Activated T-cell treated with anti-CD3 and anti-CD28 coated beads for 4 hours (primary cell): ENCODE data around the gene CHD6.

Experiments used
- DNase-seq: peaks from one replicate; pipeline ENCODE4 v3.0.0-alpha.2; 2020

The CHD6 gene

DNA sequence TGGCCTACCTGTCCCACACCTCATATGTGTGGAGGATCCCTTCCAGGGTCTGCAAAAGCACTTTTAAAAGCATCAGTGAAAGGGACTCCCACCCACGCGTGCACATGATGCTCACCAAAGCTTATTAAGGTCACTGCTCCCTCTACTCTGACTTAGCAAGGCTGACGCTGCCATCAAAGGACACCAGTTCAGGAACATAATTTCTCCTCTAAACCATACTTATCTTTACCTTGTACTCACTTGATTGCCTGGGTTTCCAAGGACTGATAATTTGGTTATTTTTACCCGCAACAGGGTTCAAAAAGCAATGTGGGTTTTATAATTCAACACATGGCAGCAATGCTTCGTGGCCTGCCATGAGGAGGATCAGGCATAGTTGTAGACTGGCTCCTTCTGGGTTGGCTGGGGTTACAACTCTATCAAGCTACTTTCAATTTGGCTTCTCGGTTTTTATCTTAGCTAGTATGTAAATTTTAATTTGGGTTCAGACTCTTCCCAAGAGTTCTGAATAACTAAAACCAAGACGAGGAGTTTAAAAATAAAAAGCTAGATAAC, 199.4 kb downstream of the CHD6 start:
- no peak for DNase-seq

DNA sequence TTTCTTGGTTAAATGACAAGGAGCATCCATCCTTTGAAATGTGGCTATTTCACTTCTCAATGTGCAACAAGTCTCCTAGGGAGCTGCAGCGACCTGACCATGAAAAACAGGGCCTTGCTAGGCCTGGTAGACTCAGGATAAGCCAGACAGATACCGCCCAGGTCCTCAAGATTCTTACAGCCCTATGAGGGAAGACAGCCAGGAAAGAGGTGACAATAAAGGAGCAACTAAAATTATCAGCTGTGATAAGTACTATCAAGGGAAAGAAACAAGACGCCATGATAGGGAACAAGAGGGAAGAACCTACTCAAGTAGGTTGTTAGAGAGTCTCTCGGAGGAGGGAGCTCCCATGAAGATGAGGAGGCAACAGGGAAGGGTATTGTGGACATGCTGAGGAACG, 200.1 kb downstream of the CHD6 start:
- no peak for DNase-seq

DNA sequence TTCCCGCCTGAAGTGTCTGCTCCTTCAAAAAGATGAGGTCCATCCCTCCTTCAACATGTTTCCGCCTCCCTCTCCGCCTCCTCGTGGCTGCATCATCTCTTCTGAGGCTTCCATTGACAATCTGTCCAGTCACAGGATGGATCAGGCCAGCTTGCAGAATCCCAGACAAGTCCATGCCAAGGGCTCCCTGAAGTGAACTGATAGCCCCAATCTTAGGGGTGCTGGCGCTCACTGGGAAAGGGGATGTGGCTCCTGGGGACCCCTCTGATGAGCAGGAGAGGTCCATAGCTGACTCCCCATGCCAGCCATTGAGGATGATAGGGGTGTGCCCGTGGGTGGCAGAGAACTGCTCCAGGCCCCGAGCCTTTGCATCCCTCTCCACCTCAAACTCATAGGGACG, 203.0 kb downstream of the CHD6 start:
- no peak for DNase-seq

DNA sequence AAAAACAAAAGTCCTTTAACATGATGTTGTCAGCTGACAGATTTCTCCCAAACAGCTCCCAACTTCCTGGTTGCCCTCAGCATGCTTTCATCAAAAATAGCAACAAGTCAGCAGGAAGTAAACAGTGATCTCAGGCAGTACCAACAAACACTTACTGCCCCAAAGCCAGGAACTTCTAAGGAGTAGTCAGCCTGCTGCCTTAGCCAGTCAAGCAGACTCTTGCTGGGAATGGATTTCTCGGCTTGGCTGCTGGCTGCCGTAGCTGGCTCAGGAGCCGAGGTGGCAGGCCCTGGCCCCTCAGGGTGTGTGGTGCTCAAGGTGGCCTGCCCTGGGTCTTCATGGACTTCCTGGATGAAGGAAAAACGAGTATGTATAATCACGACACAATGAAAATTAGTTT, 205.0 kb downstream of the CHD6 start:
- no peak for DNase-seq

DNA sequence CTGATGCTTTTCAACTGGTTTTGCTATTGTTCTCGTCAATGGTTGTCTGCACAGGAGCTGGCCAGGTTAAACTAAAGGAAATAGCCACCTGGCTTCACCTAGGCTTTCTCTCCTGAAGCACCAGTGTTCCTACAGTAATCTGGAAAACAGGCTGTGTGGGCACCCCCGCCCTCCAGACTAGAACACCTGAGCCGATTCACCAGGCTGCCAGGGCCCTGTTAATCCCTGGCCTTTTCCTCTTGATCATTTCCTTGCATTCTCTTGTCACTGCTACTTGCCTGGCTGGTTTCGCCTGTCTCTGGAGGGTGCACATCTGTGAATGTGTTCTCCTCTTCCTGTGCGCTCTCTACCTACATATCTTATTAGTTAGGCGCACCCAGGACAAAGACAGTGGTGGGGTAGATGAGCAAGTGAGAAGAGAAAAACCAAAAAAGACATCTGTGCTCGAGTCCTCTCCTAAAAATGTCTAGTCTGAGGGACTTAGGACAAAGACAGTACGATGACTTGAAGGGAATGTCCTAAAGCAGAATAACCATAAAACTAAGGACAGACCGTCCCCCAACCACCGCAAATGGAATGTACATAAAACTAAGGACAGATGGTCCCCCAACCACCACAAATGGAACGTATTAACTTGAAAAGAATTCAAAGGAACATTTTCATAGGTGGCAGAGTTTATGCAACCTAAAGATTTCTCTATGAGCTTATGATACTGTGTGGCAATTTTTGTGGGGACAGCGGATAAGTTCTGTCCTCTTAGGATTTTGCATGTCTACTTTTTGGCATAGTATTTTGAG, 205.7 kb downstream of the CHD6 start:
- DNase-seq, result no peak

DNA sequence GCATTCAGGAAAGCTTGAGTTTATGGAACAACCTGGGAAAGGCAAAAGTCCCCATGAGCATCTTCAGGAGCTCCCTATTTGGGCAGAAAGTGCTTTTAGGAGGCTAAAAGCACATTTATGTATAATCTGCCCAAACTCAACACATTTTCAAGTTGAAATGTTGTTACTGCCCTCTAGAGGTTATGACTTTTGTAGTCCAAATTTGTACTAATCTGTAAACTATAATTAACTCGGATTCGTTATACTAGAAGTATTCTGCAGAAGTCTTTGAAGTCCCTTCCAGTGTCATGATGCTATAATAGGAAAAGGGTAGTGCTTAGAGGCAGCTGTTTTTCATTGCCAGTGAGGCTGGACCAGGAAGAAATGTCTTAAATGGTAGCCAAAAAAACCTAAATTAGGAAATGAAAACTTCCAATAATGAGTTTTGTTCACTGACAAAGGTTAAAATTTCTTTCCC, 206.8 kb downstream of the CHD6 start:
- no peak for DNase-seq

DNA sequence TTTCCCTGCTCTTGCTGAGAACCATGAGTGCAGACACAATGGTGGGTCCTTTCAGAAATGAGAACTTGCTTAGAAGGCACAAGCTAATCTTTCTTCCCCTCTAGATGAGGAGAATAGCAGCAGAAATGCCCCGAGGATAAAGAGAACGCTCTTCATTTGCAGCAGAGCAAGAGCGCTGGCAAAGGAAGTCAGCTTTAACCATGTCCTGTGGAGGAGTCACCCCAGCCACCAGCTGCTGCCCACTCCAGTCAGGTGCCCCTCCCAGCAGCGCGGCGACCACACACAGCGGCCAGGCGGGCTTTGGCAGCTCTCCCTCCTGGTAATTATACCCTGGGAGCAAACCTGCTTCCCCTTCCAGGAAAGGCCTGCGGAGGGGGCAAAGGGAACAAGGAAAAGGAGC, 209.2 kb downstream of the CHD6 start:
- DNase-seq, result no peak

DNA sequence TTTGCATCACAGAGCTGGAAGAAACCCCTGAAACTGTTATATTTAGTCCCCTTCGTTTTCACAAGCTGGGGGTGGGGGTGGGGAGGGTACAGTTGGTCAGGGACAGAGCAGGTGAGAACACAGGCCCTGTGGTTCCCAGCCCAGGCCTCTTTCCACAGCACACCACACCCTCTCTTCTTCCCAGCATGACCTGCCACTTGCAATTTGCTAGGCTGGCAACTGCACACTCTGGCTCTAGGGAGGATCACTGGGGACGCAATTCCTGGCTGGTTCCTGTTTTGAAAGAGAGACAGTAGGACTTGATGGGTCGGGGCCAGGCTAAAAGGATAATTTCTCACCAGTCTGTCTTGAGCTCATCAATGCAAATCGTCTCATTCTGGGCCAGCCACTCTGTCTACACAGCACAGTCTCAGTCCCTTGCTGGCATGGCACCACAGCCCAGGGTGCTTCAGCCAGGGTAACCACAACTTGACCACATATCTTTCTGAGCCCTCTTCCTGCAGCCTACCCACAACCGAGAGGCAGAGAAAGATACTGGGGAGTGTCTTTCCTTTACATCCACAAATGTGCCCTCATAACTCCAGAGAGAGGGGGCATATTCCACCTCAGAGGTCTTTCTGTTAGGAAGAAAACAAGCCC, 209.9 kb downstream of the CHD6 start:
- DNase-seq, result no peak

DNA sequence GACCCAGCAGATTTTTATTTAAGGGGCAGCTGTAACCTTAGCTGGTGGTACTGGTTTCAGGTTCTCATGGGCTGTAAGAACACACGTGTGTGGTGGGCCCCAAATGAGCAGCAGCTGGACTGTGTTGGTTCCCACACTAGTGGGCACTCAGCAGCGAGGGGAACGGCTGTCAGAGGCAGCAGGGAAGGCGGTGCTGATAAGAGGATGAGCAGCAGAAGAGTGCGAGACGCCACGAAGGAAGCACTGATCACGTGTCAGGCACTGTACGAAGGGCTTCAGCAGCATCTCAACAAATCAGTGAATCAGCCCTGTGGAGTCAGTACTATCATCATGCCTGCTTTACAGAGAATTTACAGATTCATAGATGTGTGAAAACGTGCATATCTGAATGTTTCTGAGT, 210.6 kb downstream of the CHD6 start:
- DNase-seq, result no peak

DNA sequence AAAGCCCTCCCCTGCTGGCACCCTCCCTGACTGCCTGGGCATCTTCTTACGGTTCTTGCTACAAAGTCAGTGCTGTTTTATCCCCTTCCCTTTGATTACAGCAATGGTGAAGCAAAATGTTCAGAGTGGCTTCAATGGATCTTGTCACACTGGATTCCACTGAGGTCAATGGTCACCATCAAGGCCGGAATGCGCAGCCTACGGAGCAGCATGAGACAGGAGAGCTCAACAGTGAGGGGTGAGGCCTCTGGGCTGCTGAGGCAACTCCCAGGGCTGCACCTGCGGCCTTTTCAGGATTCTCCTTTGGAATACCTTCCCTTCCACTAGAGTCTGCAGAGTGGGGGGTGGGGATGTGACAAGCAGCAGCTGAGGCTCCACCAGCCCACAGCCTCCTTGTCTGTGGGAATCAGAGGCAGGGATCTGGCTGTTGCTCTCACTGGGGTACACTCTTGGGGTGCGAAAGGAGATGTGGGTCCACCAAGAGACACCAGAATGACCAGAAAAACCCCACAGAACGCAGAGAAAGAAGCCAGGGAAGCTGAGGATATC, 211.2 kb downstream of the CHD6 start:
- no peak for DNase-seq

DNA sequence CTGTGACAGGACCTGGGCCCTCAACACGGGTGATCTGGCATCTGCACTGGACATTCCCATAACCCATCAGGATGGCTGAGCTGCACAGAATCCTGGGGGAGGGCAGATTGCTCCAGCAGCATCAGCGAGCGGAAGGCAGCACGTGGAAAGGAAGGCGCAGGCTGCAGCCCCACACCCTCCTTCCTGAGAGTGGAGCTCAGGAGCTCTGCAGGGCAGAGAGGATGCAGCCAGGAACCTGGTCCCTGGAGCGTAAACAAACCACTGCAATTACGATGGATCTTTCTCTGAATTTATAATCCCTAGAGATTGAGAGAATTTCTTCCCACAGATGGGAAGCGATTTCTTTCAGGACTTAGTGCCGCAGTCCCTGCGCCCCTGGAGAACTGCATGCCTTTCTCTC, 211.8 kb downstream of the CHD6 start:
- no peak for DNase-seq

DNA sequence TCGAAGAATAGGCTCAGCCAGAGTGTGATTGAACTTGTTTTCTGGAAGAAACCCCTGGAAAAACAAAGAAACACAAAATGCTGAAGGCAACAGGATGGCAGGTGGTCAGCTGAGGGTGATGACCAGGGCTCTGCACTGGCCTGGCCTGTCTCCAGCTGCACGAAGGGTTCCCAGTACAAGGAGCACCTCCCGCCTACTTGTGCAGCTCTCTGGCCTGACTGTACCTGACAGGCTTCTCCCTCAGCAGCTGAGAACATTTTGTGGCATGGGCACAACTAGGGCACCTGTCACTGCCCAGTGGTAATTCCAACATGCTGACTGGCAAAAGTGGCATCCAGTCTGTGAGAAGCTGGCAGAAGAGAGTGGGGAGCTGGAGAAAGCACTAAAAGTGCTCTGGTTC, 212.7 kb downstream of the CHD6 start:
- DNase-seq, result no peak

DNA sequence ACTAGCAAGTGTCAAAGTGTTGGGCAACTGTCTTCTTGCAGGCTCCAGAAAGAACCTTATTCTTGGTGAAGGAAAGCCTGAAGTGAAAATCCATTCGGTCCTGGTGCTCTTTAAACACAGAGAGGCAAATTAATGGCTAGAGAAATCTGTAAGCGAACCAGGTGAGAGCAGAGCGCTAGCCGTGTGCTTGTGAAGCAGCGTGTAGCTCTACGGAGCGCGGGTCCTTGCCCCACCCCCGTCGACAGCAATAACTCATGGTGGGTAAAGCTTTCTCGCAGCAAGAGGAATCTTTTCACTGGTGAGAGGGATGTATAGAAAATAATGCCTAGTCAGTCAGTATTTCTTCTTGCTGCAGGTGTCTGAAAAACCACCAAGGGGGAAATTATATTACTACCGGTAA, 214.6 kb downstream of the CHD6 start:
- DNase-seq, result no peak

DNA sequence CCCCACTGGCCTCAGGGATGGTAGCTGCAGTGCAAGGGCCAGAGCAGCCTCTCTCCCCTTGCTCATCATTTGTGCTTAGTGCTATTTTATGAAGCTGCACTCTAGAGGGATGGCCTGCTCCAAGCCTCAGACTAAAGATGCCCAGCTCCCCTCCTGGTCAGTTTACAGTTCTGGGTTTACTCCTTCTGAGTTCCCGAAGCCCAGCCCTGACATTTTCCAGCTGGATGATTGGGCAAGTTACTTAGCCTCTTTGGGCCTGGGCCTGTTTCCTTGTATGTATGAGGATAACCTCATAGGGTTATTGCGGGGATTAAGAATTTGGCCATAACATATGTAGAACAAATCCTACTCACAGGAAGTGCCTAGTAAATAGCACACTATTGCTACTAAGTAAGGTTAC, 219.8 kb downstream of the CHD6 start:
- no peak for DNase-seq

DNA sequence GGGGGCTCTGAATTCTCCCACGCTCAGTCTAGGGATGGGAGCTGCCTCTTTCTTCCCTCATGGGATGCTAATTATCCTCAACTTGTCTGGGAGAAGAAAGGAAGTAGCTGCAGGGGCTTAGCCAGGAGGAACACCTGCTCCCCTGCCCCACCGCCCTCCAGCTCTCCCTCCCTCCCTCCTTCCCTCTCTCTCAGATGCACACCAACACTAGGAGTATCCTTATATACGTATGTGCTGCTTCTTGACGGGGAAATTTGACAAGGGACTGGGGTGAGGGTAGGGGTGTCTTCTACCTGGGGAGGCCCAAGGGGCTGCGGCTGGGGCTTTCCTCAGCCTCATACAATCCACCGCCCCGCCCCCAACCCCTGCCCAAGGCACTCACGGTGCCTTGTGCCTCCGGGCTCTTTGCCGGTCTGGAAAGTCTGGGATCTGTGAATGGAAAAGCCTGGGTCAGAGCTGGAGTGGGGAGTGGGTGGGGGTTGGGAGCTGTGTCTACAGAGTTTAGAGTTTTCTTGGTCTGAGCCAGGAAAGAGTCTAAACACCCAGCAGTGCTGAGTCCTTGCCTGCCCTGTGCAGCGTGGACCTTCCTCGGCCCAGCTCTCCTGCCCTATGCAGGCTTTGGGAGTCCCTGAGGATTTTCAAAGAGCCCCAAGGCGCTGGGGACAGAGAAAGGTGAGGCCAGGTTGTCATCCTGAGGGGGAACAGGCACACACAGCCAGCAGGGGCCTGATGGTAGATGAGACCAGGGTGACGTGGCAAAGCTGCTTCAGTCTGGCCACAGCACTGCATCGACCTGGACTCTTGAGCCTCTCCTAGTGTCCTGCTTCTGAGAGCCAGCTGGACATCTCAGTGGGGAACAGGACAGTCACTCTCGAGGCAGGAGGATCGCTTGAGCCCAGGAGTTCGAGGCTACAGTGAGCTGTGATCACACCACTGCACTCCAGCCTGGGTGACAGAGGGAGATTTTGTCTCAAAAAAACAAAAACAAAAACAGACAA, 222.2 kb downstream of the CHD6 start:
- DNase-seq, result no peak

DNA sequence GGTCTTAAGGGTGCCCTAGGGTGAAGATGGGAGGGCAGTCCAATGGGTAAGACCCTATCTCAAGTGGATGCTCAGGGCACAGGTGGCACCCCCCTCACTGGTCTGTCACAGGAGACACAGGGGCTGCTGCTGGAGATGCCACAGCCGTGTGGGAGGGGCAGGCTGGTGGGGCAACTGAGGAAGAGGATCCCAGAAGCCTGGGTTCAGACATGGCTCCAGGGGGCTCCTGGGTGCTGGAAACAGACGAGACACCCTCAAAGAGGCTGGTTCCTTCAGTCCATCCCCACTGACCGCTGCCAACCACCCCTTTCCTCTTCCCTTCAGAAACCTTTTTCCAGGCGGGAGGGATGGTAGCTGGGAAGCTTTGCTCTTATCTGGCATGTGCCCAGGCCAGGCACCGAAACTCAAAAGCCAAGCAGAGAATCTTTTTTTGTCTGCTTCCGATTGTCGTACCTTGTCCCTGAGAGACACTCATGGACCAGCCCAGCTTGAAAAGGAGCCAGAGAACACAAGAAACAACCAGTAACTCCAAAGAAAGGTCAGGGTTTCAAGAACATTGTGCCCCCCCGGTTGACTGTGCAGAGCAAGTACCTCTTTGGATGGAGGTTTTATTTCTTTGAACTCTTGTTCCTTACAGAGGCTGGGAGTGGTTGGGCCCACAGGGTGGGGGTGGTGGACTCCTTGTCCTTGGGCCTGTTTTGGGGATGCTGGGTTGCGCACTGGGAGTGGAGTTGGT, 223.1 kb downstream of the CHD6 start:
- DNase-seq, result no peak

DNA sequence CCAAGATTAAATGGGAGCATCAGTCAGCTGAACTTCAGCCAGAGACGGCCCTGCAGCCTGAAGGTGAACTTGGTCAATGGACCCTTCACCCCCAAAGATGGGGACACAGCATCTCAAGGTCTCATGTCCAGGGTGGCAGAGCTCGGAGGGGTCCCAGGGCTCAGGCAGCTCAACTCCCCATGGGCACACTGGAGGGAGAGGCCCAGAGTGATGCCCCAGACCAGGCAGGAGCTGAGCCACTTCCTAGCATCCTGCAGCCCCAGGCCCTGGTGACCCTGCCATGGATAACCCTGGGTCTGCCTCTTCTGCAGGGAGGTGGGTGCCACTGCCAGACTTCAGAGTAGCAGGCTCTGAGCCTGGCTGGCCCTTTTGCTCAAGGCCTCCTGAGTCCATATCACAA, 224.1 kb downstream of the CHD6 start:
- no peak for DNase-seq

DNA sequence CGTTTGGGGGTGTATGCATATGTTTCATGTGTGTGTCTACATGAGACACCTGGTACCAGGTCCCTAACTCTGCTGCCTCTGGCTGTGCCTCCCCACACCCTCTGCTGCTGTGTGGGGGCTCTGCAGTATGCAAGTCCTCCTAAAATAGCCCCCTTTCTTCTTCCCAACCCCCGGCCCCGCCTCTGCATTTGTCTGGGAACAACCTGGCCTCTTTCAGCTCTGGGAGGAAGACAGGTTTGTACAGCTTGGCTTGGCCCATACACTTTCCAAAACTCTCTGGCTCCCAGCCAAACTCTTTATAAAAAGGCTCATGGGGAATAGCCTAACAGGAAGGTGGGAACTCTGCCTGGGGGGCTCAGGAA, 224.5 kb downstream of the CHD6 start:
- no peak for DNase-seq

DNA sequence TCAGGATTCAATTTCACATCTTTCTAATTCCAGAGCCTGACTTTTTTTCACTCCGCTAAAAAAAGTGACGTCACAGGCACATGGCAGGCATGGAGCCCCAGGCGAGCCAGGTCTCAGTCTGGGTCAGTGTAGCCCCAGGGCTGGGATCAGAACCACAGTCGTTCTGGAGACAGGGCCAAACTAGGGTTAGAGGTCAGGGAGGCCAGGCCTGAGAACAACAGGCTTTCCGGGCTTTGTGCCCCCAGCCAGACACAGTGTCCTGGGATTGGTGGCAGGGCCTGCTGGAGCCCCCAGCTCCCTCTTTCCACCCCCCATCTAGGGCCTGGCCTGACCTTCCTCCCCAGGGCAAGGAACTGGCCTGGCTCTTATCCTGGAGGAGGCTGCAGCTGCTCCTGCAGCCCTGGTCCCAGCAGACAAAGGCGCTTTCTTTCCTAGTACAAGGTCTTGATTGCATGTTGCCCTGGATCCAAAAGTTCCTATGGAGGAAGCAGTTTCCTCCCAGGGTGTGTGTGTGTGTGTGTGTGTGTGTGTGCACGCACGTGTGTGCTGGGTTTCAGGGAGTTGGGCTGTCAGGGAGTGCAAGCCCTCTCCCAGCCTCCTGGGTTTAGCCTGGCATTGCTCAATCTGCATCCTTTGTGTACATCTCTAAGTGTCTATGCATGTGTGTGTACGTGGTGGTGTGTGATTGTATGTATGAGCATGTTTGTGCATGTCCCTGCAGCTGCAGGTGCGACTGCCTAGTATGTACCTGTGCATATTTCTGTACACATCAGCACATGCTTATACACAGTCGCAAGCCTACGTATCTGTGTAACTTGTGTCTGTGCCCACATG, 225.1 kb downstream of the CHD6 start:
- no peak for DNase-seq

DNA sequence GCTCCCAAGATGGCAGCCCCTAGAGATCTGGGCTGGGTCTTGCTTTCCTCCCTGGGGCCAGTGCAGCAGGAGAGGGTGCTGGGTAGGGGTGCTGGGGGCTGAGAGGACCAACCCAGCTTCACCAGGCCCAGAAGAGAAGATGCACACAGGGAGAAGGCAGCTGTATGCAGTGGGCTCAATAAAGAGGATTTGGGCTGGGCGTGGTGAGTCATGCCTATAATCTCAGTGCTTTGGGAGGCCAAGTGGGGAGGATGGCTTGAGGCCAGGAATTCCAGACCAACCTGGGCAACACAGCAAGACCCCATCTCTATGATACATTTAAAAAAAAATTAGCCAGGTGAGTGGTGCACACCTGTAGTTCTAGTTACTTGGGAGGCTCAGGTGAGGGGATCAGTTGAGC, 225.9 kb downstream of the CHD6 start:
- DNase-seq, result no peak

DNA sequence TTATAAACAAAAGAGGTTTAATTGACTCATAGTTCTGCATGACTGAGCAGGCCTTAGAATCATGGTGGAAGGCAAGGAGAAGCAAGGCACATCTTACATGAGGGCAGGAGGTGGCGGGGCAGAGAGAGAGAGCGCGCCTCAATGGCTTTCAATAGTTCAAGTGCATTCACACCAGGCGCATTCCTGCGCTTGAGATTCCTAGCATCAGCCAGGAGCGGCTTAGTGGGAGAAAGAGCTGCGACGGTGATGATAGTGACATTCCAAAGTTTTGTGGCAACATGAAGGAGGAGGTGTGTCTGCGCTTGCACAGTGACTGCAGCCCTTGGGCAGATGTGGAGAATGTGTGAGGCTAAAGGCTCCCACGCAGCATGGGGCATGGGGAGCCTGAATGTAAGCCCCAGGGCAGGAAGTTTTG, 226.6 kb downstream of the CHD6 start:
- DNase-seq, result no peak
